Measurements from ENCODE around the gene BNIP2. TPM values are rescaled to one million over a fixed set of nuclear protein-coding genes. Genes with fewer than 3 reads are reported as not detected.

The BNIP2 gene
- total RNA-seq, 4 donors from 2014 or later = 84.3 to 147 (median 123) TPM

DNA sequence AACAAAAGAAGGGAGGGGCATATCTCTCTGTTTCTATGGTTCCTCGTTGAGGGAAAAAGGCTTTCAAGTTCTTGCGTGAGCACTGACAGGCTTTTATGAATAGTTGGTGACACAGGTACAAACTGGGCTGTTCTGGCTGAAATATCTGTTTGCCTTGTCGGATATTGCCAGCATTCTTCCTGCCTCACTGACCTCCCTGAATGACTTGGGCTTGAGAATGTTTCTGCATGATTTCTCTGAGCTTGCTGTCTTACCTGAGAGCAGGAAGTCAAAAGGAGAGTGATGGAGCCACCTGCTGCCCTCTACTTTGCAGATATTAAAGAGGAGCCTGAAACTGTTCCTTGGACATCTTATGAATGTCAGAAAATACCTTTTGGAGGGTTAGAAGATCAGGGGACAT is 72.7 kb downstream of the BNIP2 start:
- no peak for DNase-seq (ENCODE audit: low spot score in 2 of 2)
- H3K4me3 ChIP-seq (ENCODE audit: low read depth, poor library complexity, severe bottlenecking) = no peak overlapping the region
- TF ChIP-seq, protein P1, sequence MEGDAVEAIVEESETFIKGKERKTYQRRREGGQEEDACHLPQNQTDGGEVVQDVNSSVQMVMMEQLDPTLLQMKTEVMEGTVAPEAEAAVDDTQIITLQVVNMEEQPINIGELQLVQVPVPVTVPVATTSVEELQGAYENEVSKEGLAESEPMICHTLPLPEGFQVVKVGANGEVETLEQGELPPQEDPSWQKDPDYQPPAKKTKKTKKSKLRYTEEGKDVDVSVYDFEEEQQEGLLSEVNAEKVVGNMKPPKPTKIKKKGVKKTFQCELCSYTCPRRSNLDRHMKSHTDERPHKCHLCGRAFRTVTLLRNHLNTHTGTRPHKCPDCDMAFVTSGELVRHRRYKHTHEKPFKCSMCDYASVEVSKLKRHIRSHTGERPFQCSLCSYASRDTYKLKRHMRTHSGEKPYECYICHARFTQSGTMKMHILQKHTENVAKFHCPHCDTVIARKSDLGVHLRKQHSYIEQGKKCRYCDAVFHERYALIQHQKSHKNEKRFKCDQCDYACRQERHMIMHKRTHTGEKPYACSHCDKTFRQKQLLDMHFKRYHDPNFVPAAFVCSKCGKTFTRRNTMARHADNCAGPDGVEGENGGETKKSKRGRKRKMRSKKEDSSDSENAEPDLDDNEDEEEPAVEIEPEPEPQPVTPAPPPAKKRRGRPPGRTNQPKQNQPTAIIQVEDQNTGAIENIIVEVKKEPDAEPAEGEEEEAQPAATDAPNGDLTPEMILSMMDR (IDR thresholded peaks at IDR 0.05) = no peak
- no peak for TF ChIP-seq POLR2A (IDR thresholded peaks at IDR 0.05)
- intact Hi-C loops (cut with DNase I; ENCODE audit: low total_unique reads) = no loop called here
- 66 to 69% methylated on average over 3 of the region's 3 CpGs for WGBS, 2 donors

DNA sequence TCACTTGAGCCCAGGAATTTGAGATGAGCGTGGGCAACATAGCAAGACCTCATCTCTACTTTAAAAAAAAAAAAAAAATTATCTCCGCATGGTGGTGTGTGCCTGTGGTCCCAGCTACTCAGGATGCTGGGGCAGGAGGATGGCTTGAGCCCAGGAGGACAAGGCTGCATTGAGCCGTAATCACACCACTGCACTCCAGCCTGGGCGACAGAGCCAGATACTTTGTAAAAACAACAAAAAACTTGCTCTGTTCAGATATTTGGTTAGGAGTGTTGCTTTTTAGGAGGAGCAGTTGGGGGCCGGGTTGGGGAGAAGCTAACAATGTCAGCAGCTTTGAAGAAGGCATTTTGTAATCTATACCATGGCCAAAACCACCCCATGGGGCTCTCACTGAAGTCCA is 73.5 kb downstream of the BNIP2 start:
- H3K4me3 ChIP-seq (ENCODE audit: low read depth, poor library complexity, severe bottlenecking) = no peak overlapping the region
- intact Hi-C loops (cut with DNase I; ENCODE audit: low total_unique reads) = no loop called here
- no peak for DNase-seq (ENCODE audit: low spot score in 2 of 2)
- TF ChIP-seq POLR2A (IDR thresholded peaks at IDR 0.05) = no peak
- TF ChIP-seq, protein P1 (IDR thresholded peaks at IDR 0.05) = no peak
- 88 to 90% methylated on average over 5 of the region's 5 CpGs for WGBS, 2 donors

DNA sequence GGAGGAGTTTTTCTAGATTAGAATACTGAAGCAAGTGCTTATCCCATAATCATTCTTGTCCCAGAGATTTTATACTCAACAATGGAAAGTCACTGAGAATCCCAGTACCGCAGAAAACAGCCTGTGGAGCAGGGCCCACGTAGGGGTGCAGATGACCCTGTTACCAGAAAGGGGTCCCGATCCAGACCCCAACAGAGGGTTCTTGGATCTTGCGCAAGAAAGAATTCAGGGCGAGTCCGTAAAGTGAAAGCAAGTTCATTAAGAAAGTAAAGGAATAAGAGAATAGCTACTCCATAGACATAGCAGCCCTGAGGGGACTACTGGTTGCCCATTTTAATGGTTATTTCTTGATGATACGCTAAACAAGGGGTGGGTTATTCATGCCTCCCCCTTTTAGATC is 75.0 kb downstream of the BNIP2 start:
- TF ChIP-seq POLR2A (IDR thresholded peaks at IDR 0.05) = no peak
- TF ChIP-seq, protein P1 (IDR thresholded peaks at IDR 0.05) = no peak
- no peak for DNase-seq (ENCODE audit: low spot score in 2 of 2)
- intact Hi-C loops (cut with DNase I; ENCODE audit: low total_unique reads) = no loop called here
- no peak overlapping the region for H3K4me3 ChIP-seq (ENCODE audit: low read depth, poor library complexity, severe bottlenecking)
- WGBS, 2 donors = 89 to 91% methylated on average over 7 of the region's 7 CpGs

DNA sequence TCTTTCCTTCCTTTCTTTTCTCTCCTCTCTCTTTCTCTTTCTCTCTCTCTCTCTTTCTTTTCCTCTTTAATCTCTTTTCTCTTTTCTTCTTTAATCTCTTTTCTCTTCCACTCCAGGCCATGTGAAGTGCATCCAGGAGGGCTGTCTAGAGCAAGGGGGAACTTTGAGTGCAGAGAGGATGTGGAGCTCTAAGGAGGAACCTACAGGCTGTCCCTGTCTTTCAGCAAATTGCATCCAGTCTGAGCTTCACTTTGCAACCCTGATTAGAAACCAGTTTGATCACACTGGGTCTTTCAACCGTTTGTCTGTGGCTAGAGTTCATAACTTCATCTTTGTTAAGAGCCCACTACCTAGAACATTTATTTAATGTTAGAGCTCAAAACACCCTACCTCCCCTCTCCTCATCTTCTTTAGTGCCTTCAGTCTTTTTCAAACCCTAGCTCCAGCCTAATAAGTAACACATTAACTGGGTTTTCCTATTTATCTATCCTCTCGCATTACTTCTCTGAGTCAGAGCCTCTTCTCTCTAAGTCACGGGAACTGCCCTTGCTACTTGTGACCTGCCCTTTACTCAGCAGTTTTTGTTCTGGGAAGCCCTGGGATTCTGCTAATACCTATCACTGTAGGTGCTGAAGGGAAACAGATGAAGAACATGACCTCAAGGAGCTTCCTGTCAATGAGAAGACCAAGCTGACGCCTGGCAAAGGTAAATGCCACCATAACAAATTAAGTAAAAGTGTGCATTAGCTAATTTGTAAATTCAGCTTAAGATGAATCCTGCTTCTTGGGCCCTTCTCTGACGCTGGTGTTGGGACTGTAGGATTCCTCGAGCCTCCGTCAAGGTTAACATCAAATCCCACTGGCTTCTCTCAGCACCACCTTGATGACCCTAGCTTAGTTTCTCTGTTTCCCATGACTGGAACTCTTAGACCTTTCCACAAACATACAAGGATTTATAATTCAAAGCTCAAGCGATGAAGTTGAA is 77.6 kb downstream of the BNIP2 start, which contains the start of gene GCNT3:
Gene GCNT3 (plus strand): TSS at position 508 of the 985 bp plus-strand sequence. CDS start 6,456 bp downstream, outside the sequence.
- 74 to 77% methylated on average over 8 of the region's 8 CpGs for WGBS, 2 donors
- H3K4me3 ChIP-seq (ENCODE audit: low read depth, poor library complexity, severe bottlenecking) = no peak within 1 kb of the TSS
- no peak for TF ChIP-seq POLR2A (IDR thresholded peaks at IDR 0.05)
- TF ChIP-seq, protein P1 (IDR thresholded peaks at IDR 0.05) = no peak
- intact Hi-C loops (cut with DNase I; ENCODE audit: low total_unique reads) = no loop called here
- DNase-seq (ENCODE audit: low spot score in 2 of 2) = no peak

DNA sequence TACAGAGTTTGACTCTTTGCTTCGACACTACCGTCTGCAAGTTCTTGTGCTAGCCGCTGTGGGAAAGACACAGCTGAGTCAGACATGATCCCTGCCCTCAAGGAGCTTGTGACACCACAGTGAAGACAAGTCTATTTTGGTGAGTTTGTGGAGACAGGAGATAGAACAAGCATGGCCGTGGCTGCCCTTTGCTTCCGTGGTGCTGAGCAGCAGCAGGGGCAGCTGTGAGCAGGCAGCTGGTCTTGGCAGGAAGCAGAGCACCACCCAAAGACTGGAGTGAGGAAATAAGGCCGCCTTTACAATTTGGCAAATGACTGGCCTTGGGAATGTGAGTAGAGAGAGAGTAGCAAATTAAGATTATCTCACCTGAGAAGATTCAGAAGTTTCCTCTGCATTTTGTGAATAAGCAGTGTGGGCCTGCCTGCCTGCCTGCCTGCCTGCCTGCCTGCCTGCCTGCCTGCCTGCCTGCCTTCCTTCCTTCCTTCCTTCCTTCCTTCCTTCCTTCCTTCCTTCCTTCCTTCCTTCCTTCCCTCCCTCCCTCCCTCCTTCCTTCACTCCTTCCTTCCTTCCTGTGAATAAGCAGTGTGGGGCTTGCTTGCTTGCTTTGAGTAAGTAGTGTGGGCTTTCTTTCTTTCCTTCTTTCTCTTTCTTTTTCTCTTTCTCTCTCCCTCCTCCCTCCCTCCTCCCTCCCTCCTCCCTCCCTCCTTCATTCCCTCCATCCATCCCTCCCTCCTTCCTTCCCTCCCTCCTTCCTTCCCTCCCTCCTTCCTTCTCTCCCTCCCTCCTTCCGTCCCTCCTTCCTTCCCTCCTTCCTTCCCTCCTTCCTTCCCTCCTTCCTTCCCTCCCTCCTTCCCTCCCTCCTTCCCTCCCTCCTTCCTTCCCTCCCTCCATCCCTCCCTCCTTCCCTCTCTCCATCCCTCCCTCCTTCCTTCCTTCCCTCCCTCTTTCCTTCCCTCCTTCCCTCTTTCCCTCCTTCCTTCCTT is 79.1 kb downstream of the BNIP2 start:
- intact Hi-C loops (cut with DNase I; ENCODE audit: low total_unique reads) = no loop called here

More for the DNA sequence above, 79.1 kb downstream of the BNIP2 start:
- DNase-seq (ENCODE audit: low spot score in 2 of 2) = no peak
- H3K4me3 ChIP-seq (ENCODE audit: low read depth, poor library complexity, severe bottlenecking) = no peak overlapping the region
- 77 to 80% methylated on average over 6 to 7 of the region's 7 CpGs for WGBS, 2 donors
- TF ChIP-seq, protein P1 (IDR thresholded peaks at IDR 0.05) = no peak
- TF ChIP-seq POLR2A (IDR thresholded peaks at IDR 0.05) = no peak
